Measurements from ENCODE around the gene ZNF618. TPM values are rescaled to one million over a fixed set of nuclear protein-coding genes. Genes with fewer than 3 reads are reported as not detected.

ZNF618 gene
- total and polyA plus RNA-seq, 2 experiments from 2014 or later, result 2.3 to 5.1 TPM

- 95 to 100% methylated on average over 1 of the region's 1 CpG for WGBS, 2 experiments (ENCODE audit: low coverage in 1 of 2, low lambda C conversion rate in 2 of 2, missing lambda C conversion rate in 2 of 2)
- 0 out of 2 replicates have a peak, but pooled peaks cover 2% of the 10 kb centered on the region for H3F3A ChIP-seq (ENCODE audit: insufficient read depth)
- no peak overlapping the region for H3K27ac ChIP-seq
- no peaks in the 10 kb centered on the region for H3K27me3 ChIP-seq (replicated peaks; ENCODE audit: insufficient read depth)
- H2AFZ ChIP-seq, result no peak overlapping the region
- no peak overlapping the region for H3K4me3 ChIP-seq
- peaks cover 9% of the 10 kb centered on the region; the same call in 1 of the 2 replicates for H3K4me1 ChIP-seq (ENCODE audit: insufficient read depth)
- DNase-seq, result no peak
- H3K36me3 ChIP-seq (ENCODE audit: low read depth), result no peaks in the 10 kb centered on the region
- in situ Hi-C loops (cut with MboI), result no loop called here
- H3K9me2 ChIP-seq (ENCODE audit: insufficient read depth), result no peaks in the 10 kb centered on the region
- peaks cover 6% of the 10 kb centered on the region; the same call in 1 of the 2 replicates for H4K20me1 ChIP-seq (ENCODE audit: insufficient read depth)
- peaks cover 96% of the 10 kb centered on the region for H3K79me2 ChIP-seq (ENCODE audit: insufficient read depth)
- no peak overlapping the region for H3K9ac ChIP-seq
- H3K4me2 ChIP-seq (ENCODE audit: unreplicated experiment), result no peak overlapping the region
- TF ChIP-seq EZH2 (IDR thresholded peaks at IDR 0.05; ENCODE audit: insufficient read depth, poor library complexity, severe bottlenecking), result no peak
- no peak for TF ChIP-seq EZH2phosphoT487 (IDR thresholded peaks at IDR 0.05; ENCODE audit: insufficient read depth, low read depth)
- H3K9me3 ChIP-seq (ENCODE audit: low read depth), result no peaks in the 10 kb centered on the region
These were observed 50.1 kb downstream of the ZNF618 start for GRCh38 chr9:113926211-113926610.

GRCh38 chr9:113927277-113927676 lies 51.2 kb downstream of the ZNF618 start:
- H2AFZ ChIP-seq, result no peak overlapping the region
- peaks cover 6% of the 10 kb centered on the region; the same call in 1 of the 2 replicates for H4K20me1 ChIP-seq (ENCODE audit: insufficient read depth)
- no peak overlapping the region for H3K4me2 ChIP-seq (ENCODE audit: unreplicated experiment)
- H3K4me1 ChIP-seq (ENCODE audit: insufficient read depth), result peaks cover 9% of the 10 kb centered on the region; the same call in 1 of the 2 replicates
- in situ Hi-C loops (cut with MboI), result no loop called here
- no peak for TF ChIP-seq EZH2 (IDR thresholded peaks at IDR 0.05; ENCODE audit: insufficient read depth, poor library complexity, severe bottlenecking)
- TF ChIP-seq EZH2phosphoT487 (IDR thresholded peaks at IDR 0.05; ENCODE audit: insufficient read depth, low read depth), result no peak
- no peak for DNase-seq
- H3F3A ChIP-seq (ENCODE audit: insufficient read depth), result no peaks in the 10 kb centered on the region
- H3K79me2 ChIP-seq (ENCODE audit: insufficient read depth), result peaks cover 98% of the 10 kb centered on the region
- H3K27me3 ChIP-seq (replicated peaks; ENCODE audit: insufficient read depth), result no peaks in the 10 kb centered on the region
- no peak overlapping the region for H3K9ac ChIP-seq
- H3K4me3 ChIP-seq, result no peak overlapping the region
- no peaks in the 10 kb centered on the region for H3K9me2 ChIP-seq (ENCODE audit: insufficient read depth)
- no peaks in the 10 kb centered on the region for H3K36me3 ChIP-seq (ENCODE audit: low read depth)
- no peak overlapping the region for H3K27ac ChIP-seq
- 56 to 64% methylated on average over 2 of the region's 2 CpGs for WGBS, 2 experiments (ENCODE audit: low coverage in 1 of 2, low lambda C conversion rate in 2 of 2, missing lambda C conversion rate in 2 of 2)
- no peaks in the 10 kb centered on the region for H3K9me3 ChIP-seq (ENCODE audit: low read depth)

- H3K9ac ChIP-seq, result no peak overlapping the region
- no peak overlapping the region for H3K4me2 ChIP-seq (ENCODE audit: unreplicated experiment)
- H3K4me1 ChIP-seq (ENCODE audit: insufficient read depth), result peaks cover 9% of the 10 kb centered on the region; the same call in 1 of the 2 replicates
- DNase-seq, result no peak
- H3K9me2 ChIP-seq (ENCODE audit: insufficient read depth), result no peaks in the 10 kb centered on the region
- H3K79me2 ChIP-seq (ENCODE audit: insufficient read depth), result peaks cover 97% of the 10 kb centered on the region
- no peaks in the 10 kb centered on the region for H3F3A ChIP-seq (ENCODE audit: insufficient read depth)
- in situ Hi-C loops (cut with MboI), result no loop called here
- no peak overlapping the region for H2AFZ ChIP-seq
- no peaks in the 10 kb centered on the region for H3K27me3 ChIP-seq (replicated peaks; ENCODE audit: insufficient read depth)
- 77 to 89% methylated on average over 3 of the region's 3 CpGs for WGBS, 2 experiments (ENCODE audit: low coverage in 1 of 2, low lambda C conversion rate in 2 of 2, missing lambda C conversion rate in 2 of 2)
- H3K27ac ChIP-seq, result no peak overlapping the region
- peaks cover 6% of the 10 kb centered on the region; the same call in 1 of the 2 replicates for H4K20me1 ChIP-seq (ENCODE audit: insufficient read depth)
- no peaks in the 10 kb centered on the region for H3K36me3 ChIP-seq (ENCODE audit: low read depth)
- TF ChIP-seq EZH2phosphoT487 (IDR thresholded peaks at IDR 0.05; ENCODE audit: insufficient read depth, low read depth) (no peak), EZH2 (IDR thresholded peaks at IDR 0.05; ENCODE audit: insufficient read depth, poor library complexity, severe bottlenecking) (no peak)
- H3K9me3 ChIP-seq (ENCODE audit: low read depth), result no peaks in the 10 kb centered on the region
- no peak overlapping the region for H3K4me3 ChIP-seq
These were observed 52.2 kb downstream of the ZNF618 start for GRCh38 chr9:113928269-113928668.

- Histone ChIP-seq H3K27ac (no peak overlapping the region), H2AFZ (no peak overlapping the region), H3K4me2 (ENCODE audit: unreplicated experiment) (no peak overlapping the region), H3K9ac (no peak overlapping the region), H3K36me3 (ENCODE audit: low read depth) (no peaks in the 10 kb centered on the region), H3K9me2 (ENCODE audit: insufficient read depth) (no peaks in the 10 kb centered on the region), H3F3A (ENCODE audit: insufficient read depth) (no peaks in the 10 kb centered on the region), H4K20me1 (ENCODE audit: insufficient read depth) (peaks cover 6% of the 10 kb centered on the region; the same call in 1 of the 2 replicates), H3K27me3 (replicated peaks; ENCODE audit: insufficient read depth) (no peaks in the 10 kb centered on the region), H3K9me3 (ENCODE audit: low read depth) (no peaks in the 10 kb centered on the region), H3K4me1 (ENCODE audit: insufficient read depth) (peaks cover 9% of the 10 kb centered on the region; the same call in 1 of the 2 replicates), H3K79me2 (ENCODE audit: insufficient read depth) (peaks cover 96% of the 10 kb centered on the region), H3K4me3 (no peak overlapping the region)
- 69 to 72% methylated on average over 6 of the region's 6 CpGs for WGBS, 2 experiments (ENCODE audit: low coverage in 1 of 2, low lambda C conversion rate in 2 of 2, missing lambda C conversion rate in 2 of 2)
- DNase-seq, result peak; percentile 52
- in situ Hi-C loops (cut with MboI), result no loop called here
- TF ChIP-seq EZH2 (IDR thresholded peaks at IDR 0.05; ENCODE audit: insufficient read depth, poor library complexity, severe bottlenecking), result no peak
- no peak for TF ChIP-seq EZH2phosphoT487 (IDR thresholded peaks at IDR 0.05; ENCODE audit: insufficient read depth, low read depth)
These were observed 53.7 kb downstream of the ZNF618 start for GRCh38 chr9:113929634-113930389.
